Loucy (cell line): ENCODE data around the gene MYO10.

Experiments
- H2AFZ ChIP-seq: fragments of 200-600 bp; sonication (generic); 2 replicates; pipeline ENCODE4 v1.6.0; 2016; ENCODE audit warnings: antibody characterized with exemption, mild to moderate bottlenecking, low read length, moderate library complexity
- H3F3A ChIP-seq: fragments of 200-600 bp; 2 replicates; pipeline ENCODE4 v1.6.0; 2016; ENCODE audit warnings: antibody characterized with exemption, low read depth, mild to moderate bottlenecking
- H3K27me3 ChIP-seq: fragments of 200-600 bp; sonication (generic); 2 replicates; pipeline ENCODE4 v1.6.1; 2014; ENCODE audit warnings: low read length, mild to moderate bottlenecking; ENCODE audit not compliant: insufficient read depth, poor library complexity, severe bottlenecking
- H3K36me3 ChIP-seq: fragments of 200-600 bp; sonication (generic); 2 replicates; pipeline ENCODE4 v1.6.1; 2016; ENCODE audit warnings: low read length; ENCODE audit not compliant: insufficient read depth
- H3K4me1 ChIP-seq: fragments of 200-600 bp; sonication (generic); 2 replicates; pipeline ENCODE4 v1.5.1; 2014; ENCODE audit warnings: low read length, mild to moderate bottlenecking; ENCODE audit not compliant: insufficient read depth, poor library complexity, severe bottlenecking
- H3K4me2 ChIP-seq: fragments of 200-600 bp; sonication (generic); 2 replicates; pipeline ENCODE4 v1.6.0; 2014; ENCODE audit warnings: antibody characterized with exemption, low read length, low read depth, mild to moderate bottlenecking; ENCODE audit not compliant: poor library complexity, severe bottlenecking
- H3K4me3 ChIP-seq: fragments of 200-600 bp; sonication (generic); 2 replicates; pipeline ENCODE4 v1.5.1; 2014; ENCODE audit warnings: low read length, mild to moderate bottlenecking, mixed read lengths; ENCODE audit not compliant: poor library complexity, severe bottlenecking
- H3K79me2 ChIP-seq: fragments of 200-600 bp; sonication (generic); 2 replicates; pipeline ENCODE4 v1.6.1; 2014; ENCODE audit warnings: low read length; ENCODE audit not compliant: insufficient read depth
- H3K9ac ChIP-seq: fragments of 200-600 bp; sonication (generic); 2 replicates; pipeline ENCODE4 v1.6.0; 2014; ENCODE audit warnings: mild to moderate bottlenecking, low read depth, low read length, moderate library complexity; ENCODE audit not compliant: poor library complexity, severe bottlenecking
- H3K9me2 ChIP-seq: fragments of 200-600 bp; sonication (generic); replicated peaks from 2 replicates; pipeline ENCODE4 v1.6.1; 2016; ENCODE audit warnings: low read depth, low read length, mixed read lengths
- H3K9me3 ChIP-seq: fragments of 200-600 bp; sonication (generic); 2 replicates; pipeline ENCODE4 v1.6.1; 2014; ENCODE audit warnings: mild to moderate bottlenecking, antibody characterized with exemption, low read length, low read depth; ENCODE audit not compliant: insufficient read depth
- H4K20me1 ChIP-seq: fragments of 200-600 bp; sonication (generic); 2 replicates; pipeline ENCODE4 v1.6.0; 2014; ENCODE audit warnings: antibody characterized with exemption, low read length, mild to moderate bottlenecking; ENCODE audit not compliant: insufficient read depth, poor library complexity, severe bottlenecking
- EZH2phosphoT487 ChIP-seq: fragments of 200-600 bp; IDR thresholded peaks from 2 replicates; pipeline ENCODE4 v1.6.1; 2018; ENCODE audit warnings: antibody characterized with exemption, mild to moderate bottlenecking, moderate library complexity, borderline replicate concordance
- TF ChIP-seq, protein P1 (sequence below): fragments of 200-600 bp; sonication (generic); conservative IDR thresholded peaks from 2 replicates; pipeline ENCODE4 v1.5.1; 2014; ENCODE audit warnings: mild to moderate bottlenecking, antibody characterized with exemption, low read length

The MYO10 gene

DNA sequence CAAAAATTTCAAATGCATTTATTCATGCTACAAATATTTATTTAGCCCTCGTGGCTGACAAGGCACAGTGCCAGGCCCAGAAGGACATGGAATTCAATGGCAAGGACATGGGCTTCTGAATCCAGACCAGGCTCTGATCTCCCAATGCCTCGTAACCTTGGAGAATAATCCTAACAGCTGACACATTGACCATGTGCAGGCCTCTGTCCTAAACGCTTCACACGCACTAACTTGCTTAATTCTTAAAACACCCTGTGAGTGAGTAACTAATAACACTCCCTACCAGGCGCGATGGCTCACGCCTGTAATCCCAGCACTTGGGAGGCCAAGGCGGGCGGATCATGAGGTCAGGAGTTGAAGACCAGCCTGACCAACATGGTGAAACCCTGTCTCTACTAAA lies 33.2 kb downstream of the MYO10 start:
- H3K36me3 ChIP-seq, result no peaks in the 10 kb centered on the region
- H3K4me2 ChIP-seq, result no peak overlapping the region
- TF ChIP-seq EZH2phosphoT487, result no peak
- TF ChIP-seq, protein P1, sequence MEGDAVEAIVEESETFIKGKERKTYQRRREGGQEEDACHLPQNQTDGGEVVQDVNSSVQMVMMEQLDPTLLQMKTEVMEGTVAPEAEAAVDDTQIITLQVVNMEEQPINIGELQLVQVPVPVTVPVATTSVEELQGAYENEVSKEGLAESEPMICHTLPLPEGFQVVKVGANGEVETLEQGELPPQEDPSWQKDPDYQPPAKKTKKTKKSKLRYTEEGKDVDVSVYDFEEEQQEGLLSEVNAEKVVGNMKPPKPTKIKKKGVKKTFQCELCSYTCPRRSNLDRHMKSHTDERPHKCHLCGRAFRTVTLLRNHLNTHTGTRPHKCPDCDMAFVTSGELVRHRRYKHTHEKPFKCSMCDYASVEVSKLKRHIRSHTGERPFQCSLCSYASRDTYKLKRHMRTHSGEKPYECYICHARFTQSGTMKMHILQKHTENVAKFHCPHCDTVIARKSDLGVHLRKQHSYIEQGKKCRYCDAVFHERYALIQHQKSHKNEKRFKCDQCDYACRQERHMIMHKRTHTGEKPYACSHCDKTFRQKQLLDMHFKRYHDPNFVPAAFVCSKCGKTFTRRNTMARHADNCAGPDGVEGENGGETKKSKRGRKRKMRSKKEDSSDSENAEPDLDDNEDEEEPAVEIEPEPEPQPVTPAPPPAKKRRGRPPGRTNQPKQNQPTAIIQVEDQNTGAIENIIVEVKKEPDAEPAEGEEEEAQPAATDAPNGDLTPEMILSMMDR, result no peak
- no peaks in the 10 kb centered on the region for H4K20me1 ChIP-seq
- H3K9ac ChIP-seq, result no peak overlapping the region
- no peaks in the 10 kb centered on the region; the same call in 1 of the 2 replicates for H3K9me3 ChIP-seq
- H3F3A ChIP-seq, result no peaks in the 10 kb centered on the region
- H3K79me2 ChIP-seq, result no peaks in the 10 kb centered on the region
- H2AFZ ChIP-seq, result no peak overlapping the region
- H3K9me2 ChIP-seq, result no peaks in the 10 kb centered on the region
- H3K4me3 ChIP-seq, result no peak overlapping the region
- no peaks in the 10 kb centered on the region for H3K4me1 ChIP-seq
- H3K27me3 ChIP-seq, result no peaks in the 10 kb centered on the region

DNA sequence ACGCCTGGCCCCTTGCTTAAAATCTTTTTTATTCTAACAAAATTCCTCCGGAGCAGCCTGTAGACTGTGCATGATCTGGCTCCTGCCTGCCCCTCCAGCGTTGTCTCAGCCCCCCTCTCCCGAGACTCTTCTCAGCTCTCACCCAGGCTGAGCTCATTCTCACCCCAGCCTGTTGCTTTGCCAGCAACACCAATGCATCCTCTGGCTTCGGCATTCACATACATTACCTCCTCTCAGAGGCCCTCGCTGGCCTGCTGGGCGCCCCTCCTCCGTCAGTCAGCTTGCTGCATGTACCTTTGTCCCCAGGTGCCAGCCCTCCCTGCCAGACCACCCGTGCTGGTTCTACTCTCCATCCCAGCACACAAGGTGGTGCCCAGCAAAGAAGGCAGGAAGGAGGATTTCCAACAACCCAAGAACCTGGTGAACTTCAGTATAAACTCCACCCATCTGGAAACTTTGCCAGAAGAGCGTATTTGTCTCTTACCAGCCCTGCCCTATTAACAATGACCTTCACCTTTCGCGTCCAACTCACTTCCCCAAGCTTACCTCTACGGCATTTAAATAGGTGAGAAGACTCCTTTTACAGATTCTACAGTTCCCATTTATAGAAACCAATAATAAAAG lies 35.0 kb downstream of the MYO10 start:
- Histone ChIP-seq H3K9me2 (no peaks in the 10 kb centered on the region), H3K79me2 (no peaks in the 10 kb centered on the region), H3K4me1 (no peaks in the 10 kb centered on the region), H3K9ac (no peak overlapping the region), H3K36me3 (no peaks in the 10 kb centered on the region), H3K4me2 (no peak overlapping the region), H4K20me1 (no peaks in the 10 kb centered on the region), H3K4me3 (no peak overlapping the region), H2AFZ (no peak overlapping the region), H3F3A (no peaks in the 10 kb centered on the region), H3K27me3 (no peaks in the 10 kb centered on the region), H3K9me3 (no peaks in the 10 kb centered on the region; the same call in 1 of the 2 replicates)
- TF ChIP-seq EZH2phosphoT487, result no peak
- TF ChIP-seq, protein P1, result no peak

DNA sequence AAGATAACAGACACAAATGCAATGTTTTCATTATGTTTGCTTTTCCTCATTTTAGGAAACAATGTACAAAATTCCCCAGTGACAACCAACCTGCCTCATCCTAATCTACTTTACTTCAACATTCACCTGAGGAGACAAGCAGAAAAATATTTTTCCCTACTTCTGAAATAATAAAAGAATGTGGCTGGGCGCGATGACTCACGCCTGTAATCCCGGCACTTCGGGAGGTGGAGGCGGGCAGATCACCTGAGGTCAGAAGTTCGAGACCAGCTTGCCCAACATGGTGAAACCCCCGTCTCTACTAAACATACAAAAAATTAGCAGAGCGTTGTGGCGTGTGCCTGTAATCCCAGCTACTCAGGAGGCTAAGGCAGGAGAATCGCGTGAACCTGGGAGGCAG lies 36.9 kb downstream of the MYO10 start:
- Histone ChIP-seq H3K27me3 (no peaks in the 10 kb centered on the region), H3K9me2 (no peaks in the 10 kb centered on the region), H3K36me3 (no peaks in the 10 kb centered on the region), H3K9ac (no peak overlapping the region), H4K20me1 (no peaks in the 10 kb centered on the region), H2AFZ (no peak overlapping the region), H3K4me2 (no peak overlapping the region), H3F3A (no peaks in the 10 kb centered on the region), H3K4me1 (no peaks in the 10 kb centered on the region), H3K9me3 (no peaks in the 10 kb centered on the region; the same call in 1 of the 2 replicates), H3K4me3 (no peak overlapping the region), H3K79me2 (no peaks in the 10 kb centered on the region)
- TF ChIP-seq EZH2phosphoT487, result no peak

DNA sequence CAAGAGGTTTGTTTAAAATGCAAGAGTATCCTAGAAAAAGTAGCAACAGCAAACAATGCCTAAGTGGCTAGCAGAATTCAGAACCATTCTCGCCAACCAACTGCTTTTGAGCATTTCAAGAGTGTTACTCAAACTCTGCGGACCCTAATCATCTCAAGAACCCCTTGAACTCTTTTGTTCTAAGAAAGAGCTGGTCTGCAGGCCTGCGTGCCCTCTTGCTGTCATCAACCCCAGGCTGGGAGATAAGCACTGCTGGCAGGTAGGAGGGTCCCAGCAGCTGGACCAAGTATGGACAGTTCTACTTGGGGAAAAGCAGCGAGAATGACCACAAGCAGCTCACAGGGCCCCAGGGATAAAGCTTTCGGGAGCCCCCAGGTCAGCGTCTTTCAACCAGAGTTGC lies 38.3 kb downstream of the MYO10 start:
- Histone ChIP-seq H2AFZ (no peak overlapping the region), H3K9ac (no peak overlapping the region), H4K20me1 (no peaks in the 10 kb centered on the region), H3K79me2 (no peaks in the 10 kb centered on the region), H3F3A (no peaks in the 10 kb centered on the region), H3K9me2 (no peaks in the 10 kb centered on the region), H3K36me3 (no peaks in the 10 kb centered on the region), H3K9me3 (no peaks in the 10 kb centered on the region; the same call in 1 of the 2 replicates), H3K4me1 (no peaks in the 10 kb centered on the region), H3K27me3 (no peaks in the 10 kb centered on the region), H3K4me2 (no peak overlapping the region), H3K4me3 (no peak overlapping the region)
- TF ChIP-seq, protein P1, result no peak
- no peak for TF ChIP-seq EZH2phosphoT487
